ENCODE data around the gene MDK. TPM values are rescaled to one million over a fixed set of nuclear protein-coding genes. Genes with fewer than 3 reads are reported as not detected.
"Not testable (repeated sequence)": the region's sequence is repeated elsewhere in the genome, so short reads cannot be mapped to it uniquely, and the experiment has no call there.

MDK gene
- total and polyA plus RNA-seq, 2 of the 4 experiments (the other 2 are of a cell fraction), result 25.8 to 377 TPM

GRCh38 chr11:46371262-46371661 is 10.2 kb upstream of the MDK start:
- H3K4ac ChIP-seq (ENCODE audit: low read depth, low read length); H3K4me2 ChIP-seq (ENCODE audit: low read depth, low read length); dilution Hi-C loops (cut with HindIII; ENCODE audit: low sequenced_read_pairs, unreplicated experiment); ATAC-seq (ENCODE audit: low read depth); H2BK5ac ChIP-seq (ENCODE audit: low read depth, low read length, poor library complexity, severe bottlenecking); BruUV-seq (replicated peaks); H3K56ac ChIP-seq (ENCODE audit: extremely low read depth, insufficient read depth, low read length); intact Hi-C loops (cut with micrococcal nuclease); H2BK15ac ChIP-seq (ENCODE audit: low read depth, low read length); CTCF ChIA-PET; H4K8ac ChIP-seq (ENCODE audit: low read depth in 2 of 2, low read length in 2 of 2); H4K5ac ChIP-seq (ENCODE audit: low read depth, low read length); H3K4me3 ChIP-seq (ENCODE audit: insufficient read depth, low read depth, low read length); H3K18ac ChIP-seq (ENCODE audit: low read depth, low read length); H3K9ac ChIP-seq (ENCODE audit: low read depth, low read length); H3K23ac ChIP-seq (ENCODE audit: low read depth, low read length); H2AFZ ChIP-seq (replicated peaks; ENCODE audit: low read length, poor library complexity); H2AK5ac ChIP-seq (ENCODE audit: low read depth, low read length); POLR2A ChIA-PET (ENCODE audit: unreplicated experiment); H3K14ac ChIP-seq (replicated peaks; ENCODE audit: low read depth, low read length); H4K91ac ChIP-seq (ENCODE audit: insufficient read depth, low read depth, low read length); H2BK20ac ChIP-seq (ENCODE audit: low read depth, low read length); DNase-seq; H3K9me3 ChIP-seq (ENCODE audit: control insufficient read depth, insufficient read depth, low read length); in situ Hi-C loops (cut with MboI; ENCODE audit: low sequenced_read_pairs); H3K27ac ChIP-seq (ENCODE audit: insufficient read depth, low read length); H2AK9ac ChIP-seq (replicated peaks; ENCODE audit: low read depth, low read length, poor library complexity); H2BK120ac ChIP-seq (ENCODE audit: low read depth, low read length); H3K9me1 ChIP-seq (ENCODE audit: insufficient read depth, low read length); H3K27me3 ChIP-seq (ENCODE audit: control insufficient read depth, insufficient read depth, low read length): not testable (repeated sequence)
- 97% methylated on average over 6 of the region's 19 CpGs; no CpG with 5 or more reads in 1 of the 2 experiments for WGBS, 2 experiments (ENCODE audit: extremely low coverage in 2 of 2, insufficient read length in 1 of 2)
- Histone ChIP-seq H3K4me1 (ENCODE audit: control insufficient read depth, insufficient read depth, low read length) (peaks cover 10% of the 10 kb centered on the region; the same call in 1 of the 2 replicates), H4K20me1 (ENCODE audit: insufficient read depth, low read length) (peaks cover 12% of the 10 kb centered on the region), H3K79me1 (ENCODE audit: low read depth in 1 of 2, low read length in 2 of 2) (peaks cover 0 to 32% of the 10 kb centered on the region in 2 experiments; a peak in 3 of 4 replicates), H3K36me3 (ENCODE audit: control insufficient read depth, insufficient read depth, low read length) (peaks cover 36% of the 10 kb centered on the region)

Measured in IMR-90 (cell line).